PFSK-1 (cell line): ENCODE data around the gene MTA3.

Experiments
- POLR2AphosphoS5 ChIP-seq: IDR thresholded peaks from 2 replicates; pipeline ENCODE4 v1.6.1; 2012; ENCODE audit warnings: low read depth, mild to moderate bottlenecking, control low read depth, low read length, moderate library complexity
- SIN3A ChIP-seq: IDR thresholded peaks from 2 replicates; pipeline ENCODE4 v1.6.1; 2012; ENCODE audit warnings: mild to moderate bottlenecking, low read length, moderate library complexity, borderline replicate concordance; ENCODE audit not compliant: insufficient read depth
- TF ChIP-seq, protein P1 (sequence below), 2 experiments: IDR thresholded peaks; 2 replicates each; pipeline versions ENCODE4 v1.6.1 to v1.8.0; 2011 to 2012; ENCODE audit warnings: low read depth in 2 of 2, low read length in 2 of 2, control low read depth in 1 of 2, inconsistent platforms in 1 of 2, mild to moderate bottlenecking in 1 of 2, moderate library complexity in 1 of 2; ENCODE audit not compliant: insufficient read depth in 1 of 2

- no peak for TF ChIP-seq POLR2AphosphoS5
- TF ChIP-seq, protein P1, sequence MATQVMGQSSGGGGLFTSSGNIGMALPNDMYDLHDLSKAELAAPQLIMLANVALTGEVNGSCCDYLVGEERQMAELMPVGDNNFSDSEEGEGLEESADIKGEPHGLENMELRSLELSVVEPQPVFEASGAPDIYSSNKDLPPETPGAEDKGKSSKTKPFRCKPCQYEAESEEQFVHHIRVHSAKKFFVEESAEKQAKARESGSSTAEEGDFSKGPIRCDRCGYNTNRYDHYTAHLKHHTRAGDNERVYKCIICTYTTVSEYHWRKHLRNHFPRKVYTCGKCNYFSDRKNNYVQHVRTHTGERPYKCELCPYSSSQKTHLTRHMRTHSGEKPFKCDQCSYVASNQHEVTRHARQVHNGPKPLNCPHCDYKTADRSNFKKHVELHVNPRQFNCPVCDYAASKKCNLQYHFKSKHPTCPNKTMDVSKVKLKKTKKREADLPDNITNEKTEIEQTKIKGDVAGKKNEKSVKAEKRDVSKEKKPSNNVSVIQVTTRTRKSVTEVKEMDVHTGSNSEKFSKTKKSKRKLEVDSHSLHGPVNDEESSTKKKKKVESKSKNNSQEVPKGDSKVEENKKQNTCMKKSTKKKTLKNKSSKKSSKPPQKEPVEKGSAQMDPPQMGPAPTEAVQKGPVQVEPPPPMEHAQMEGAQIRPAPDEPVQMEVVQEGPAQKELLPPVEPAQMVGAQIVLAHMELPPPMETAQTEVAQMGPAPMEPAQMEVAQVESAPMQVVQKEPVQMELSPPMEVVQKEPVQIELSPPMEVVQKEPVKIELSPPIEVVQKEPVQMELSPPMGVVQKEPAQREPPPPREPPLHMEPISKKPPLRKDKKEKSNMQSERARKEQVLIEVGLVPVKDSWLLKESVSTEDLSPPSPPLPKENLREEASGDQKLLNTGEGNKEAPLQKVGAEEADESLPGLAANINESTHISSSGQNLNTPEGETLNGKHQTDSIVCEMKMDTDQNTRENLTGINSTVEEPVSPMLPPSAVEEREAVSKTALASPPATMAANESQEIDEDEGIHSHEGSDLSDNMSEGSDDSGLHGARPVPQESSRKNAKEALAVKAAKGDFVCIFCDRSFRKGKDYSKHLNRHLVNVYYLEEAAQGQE (IDR thresholded peaks at IDR 0.05; ENCODE audit: insufficient read depth in 1 of 2, low read depth in 2 of 2, low read length in 2 of 2): no peak
- TF ChIP-seq SIN3A: no peak
Observed at GRCh38 chr2:42693688-42694479, 125.5 kb downstream of the MTA3 start.
